Measurements from ENCODE around the gene PREX1. TPM values are rescaled to one million over a fixed set of nuclear protein-coding genes. Genes with fewer than 3 reads are reported as not detected.

The PREX1 gene
- total RNA-seq, 1 experiment from 2014 or later = 3.3 TPM

GRCh38 chr20:48772183-48772976, 55.4 kb downstream of the PREX1 start:
- H3K27ac ChIP-seq = no peak overlapping the region
- no peaks in the 10 kb centered on the region for H3K4me1 ChIP-seq (replicated peaks; ENCODE audit: insufficient read depth)
- DNase-seq = no peak
- peaks cover 7% of the 10 kb centered on the region; the same call in 1 of the 2 replicates for H3F3A ChIP-seq (ENCODE audit: insufficient read depth, low read depth)
- intact Hi-C loops (cut with micrococcal nuclease; ENCODE audit: unreplicated experiment) = no loop called here
- no peaks in the 10 kb centered on the region for H4K20me1 ChIP-seq (ENCODE audit: insufficient read depth)
- no peak overlapping the region for H3K4me2 ChIP-seq
- ChIA-PET CTCF (no interaction called here), POLR2A (ENCODE audit: unreplicated experiment) (interaction anchor here (0.6 kb wide), 1 partner anchor 948 kb away, joined by 3 read pairs; no protein-coding TSS in a partner anchor)
- TF ChIP-seq, protein P1, sequence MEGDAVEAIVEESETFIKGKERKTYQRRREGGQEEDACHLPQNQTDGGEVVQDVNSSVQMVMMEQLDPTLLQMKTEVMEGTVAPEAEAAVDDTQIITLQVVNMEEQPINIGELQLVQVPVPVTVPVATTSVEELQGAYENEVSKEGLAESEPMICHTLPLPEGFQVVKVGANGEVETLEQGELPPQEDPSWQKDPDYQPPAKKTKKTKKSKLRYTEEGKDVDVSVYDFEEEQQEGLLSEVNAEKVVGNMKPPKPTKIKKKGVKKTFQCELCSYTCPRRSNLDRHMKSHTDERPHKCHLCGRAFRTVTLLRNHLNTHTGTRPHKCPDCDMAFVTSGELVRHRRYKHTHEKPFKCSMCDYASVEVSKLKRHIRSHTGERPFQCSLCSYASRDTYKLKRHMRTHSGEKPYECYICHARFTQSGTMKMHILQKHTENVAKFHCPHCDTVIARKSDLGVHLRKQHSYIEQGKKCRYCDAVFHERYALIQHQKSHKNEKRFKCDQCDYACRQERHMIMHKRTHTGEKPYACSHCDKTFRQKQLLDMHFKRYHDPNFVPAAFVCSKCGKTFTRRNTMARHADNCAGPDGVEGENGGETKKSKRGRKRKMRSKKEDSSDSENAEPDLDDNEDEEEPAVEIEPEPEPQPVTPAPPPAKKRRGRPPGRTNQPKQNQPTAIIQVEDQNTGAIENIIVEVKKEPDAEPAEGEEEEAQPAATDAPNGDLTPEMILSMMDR (conservative IDR thresholded peaks at IDR 0.05) = no peak
- no peak for TF ChIP-seq EZH2 (IDR thresholded peaks at IDR 0.05; ENCODE audit: low read depth)
- no TSS peak for BruUV-seq (replicated peaks)
- H3K79me2 ChIP-seq (ENCODE audit: low read depth) = no peaks in the 10 kb centered on the region
- no peaks in the 10 kb centered on the region for H3K27me3 ChIP-seq (ENCODE audit: insufficient read depth, low read depth)
- H3K9me3 ChIP-seq (ENCODE audit: insufficient read depth, low read depth) = no peaks in the 10 kb centered on the region
- no peaks in the 10 kb centered on the region for H3K9me2 ChIP-seq (ENCODE audit: insufficient read depth)
- no peak overlapping the region for H3K4me3 ChIP-seq
- H3K36me3 ChIP-seq (ENCODE audit: low read depth) = no peaks in the 10 kb centered on the region
- H2AFZ ChIP-seq = no peak overlapping the region

DNA sequence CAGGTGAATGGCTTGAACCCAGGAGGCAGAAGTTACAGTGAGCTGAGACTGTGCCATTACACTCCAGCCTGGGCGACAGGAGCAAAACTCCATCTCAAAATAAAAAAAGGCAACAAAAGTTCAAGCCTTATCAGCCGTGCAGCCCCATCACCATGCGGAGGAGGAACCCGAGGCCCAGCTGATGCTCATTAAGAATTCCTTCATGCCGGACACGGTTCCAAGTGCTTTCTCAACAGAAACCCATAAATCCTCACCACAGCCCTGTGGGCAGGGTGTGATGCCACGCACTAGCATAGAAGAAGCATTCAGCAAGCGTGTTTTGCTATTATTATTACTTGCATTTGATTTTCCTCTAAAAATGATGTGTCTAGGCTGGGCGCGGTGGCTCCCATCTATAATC, 56.3 kb downstream of the PREX1 start:
- no peaks in the 10 kb centered on the region for H3K9me2 ChIP-seq (ENCODE audit: insufficient read depth)
- H3K27ac ChIP-seq = no peak overlapping the region
- no peak overlapping the region for H2AFZ ChIP-seq
- ChIA-PET CTCF (no interaction called here), POLR2A (ENCODE audit: unreplicated experiment) (no interaction called here)
- H3K79me2 ChIP-seq (ENCODE audit: low read depth) = no peaks in the 10 kb centered on the region
- H3K4me2 ChIP-seq = no peak overlapping the region
- H3K9me3 ChIP-seq (ENCODE audit: insufficient read depth, low read depth) = no peaks in the 10 kb centered on the region
- no peaks in the 10 kb centered on the region for H3K4me1 ChIP-seq (replicated peaks; ENCODE audit: insufficient read depth)
- intact Hi-C loops (cut with micrococcal nuclease; ENCODE audit: unreplicated experiment) = loop anchor here (1.0 kb wide), 1 partner anchor 14 kb away; no protein-coding TSS in a partner anchor
- no peak for DNase-seq
- BruUV-seq (replicated peaks) = no TSS peak
- H3K27me3 ChIP-seq (ENCODE audit: insufficient read depth, low read depth) = no peaks in the 10 kb centered on the region
- H3K4me3 ChIP-seq = no peak overlapping the region
- no peaks in the 10 kb centered on the region for H4K20me1 ChIP-seq (ENCODE audit: insufficient read depth)
- TF ChIP-seq, protein P1 (conservative IDR thresholded peaks at IDR 0.05) = no peak
- no peak for TF ChIP-seq EZH2 (IDR thresholded peaks at IDR 0.05; ENCODE audit: low read depth)
- H3K36me3 ChIP-seq (ENCODE audit: low read depth) = no peaks in the 10 kb centered on the region
- peaks cover 7% of the 10 kb centered on the region; the same call in 1 of the 2 replicates for H3F3A ChIP-seq (ENCODE audit: insufficient read depth, low read depth)

DNA sequence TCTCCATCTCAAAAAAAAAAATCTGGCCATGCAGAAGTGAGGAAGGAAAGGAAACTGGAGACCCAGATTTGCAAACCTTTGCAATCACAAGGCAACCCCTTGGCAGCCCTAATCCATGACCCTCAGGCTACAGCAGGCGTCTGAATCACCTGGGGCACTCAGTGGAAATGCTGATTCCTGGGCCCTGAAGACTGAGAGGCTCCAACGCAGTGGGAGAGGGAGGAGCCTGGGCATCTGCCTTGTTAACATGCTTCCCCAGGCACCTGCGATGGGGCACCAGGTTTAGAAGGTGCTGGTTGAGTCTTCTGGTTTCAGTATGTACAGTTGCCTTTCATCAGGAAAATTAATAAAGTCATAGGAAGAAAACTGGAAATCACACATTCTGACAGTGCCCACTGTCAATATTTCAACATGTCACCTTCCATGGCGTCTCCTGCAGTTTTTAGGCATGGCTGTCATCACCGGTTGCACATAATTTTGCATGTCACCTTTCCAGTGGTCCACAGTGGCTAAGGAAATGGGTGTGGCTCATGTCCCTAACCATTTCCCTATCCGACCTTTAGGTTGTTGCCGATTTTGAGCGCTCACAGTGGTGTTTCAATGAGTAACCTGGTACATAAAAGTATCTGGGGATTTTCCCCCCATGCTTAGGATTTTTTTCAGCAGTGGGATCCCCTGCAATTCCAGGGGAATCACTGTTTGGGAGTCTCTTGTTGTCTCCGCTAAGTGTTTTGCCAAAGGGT, 56.9 kb downstream of the PREX1 start:
- intact Hi-C loops (cut with micrococcal nuclease; ENCODE audit: unreplicated experiment) = loop anchor here (1.0 kb wide), 1 partner anchor 14 kb away; no protein-coding TSS in a partner anchor
- no peak overlapping the region for H3K4me2 ChIP-seq
- CTCF ChIA-PET = no interaction called here
- no peaks in the 10 kb centered on the region for H3K9me2 ChIP-seq (ENCODE audit: insufficient read depth)
- no peaks in the 10 kb centered on the region for H3K36me3 ChIP-seq (ENCODE audit: low read depth)
- no peak overlapping the region for H2AFZ ChIP-seq
- H3K4me1 ChIP-seq (replicated peaks; ENCODE audit: insufficient read depth) = no peaks in the 10 kb centered on the region
- BruUV-seq (replicated peaks) = no TSS peak
- no peaks in the 10 kb centered on the region for H4K20me1 ChIP-seq (ENCODE audit: insufficient read depth)
- DNase-seq = no peak
- H3K79me2 ChIP-seq (ENCODE audit: low read depth) = no peaks in the 10 kb centered on the region
- no peak overlapping the region for H3K27ac ChIP-seq
- peaks cover 7% of the 10 kb centered on the region; the same call in 1 of the 2 replicates for H3F3A ChIP-seq (ENCODE audit: insufficient read depth, low read depth)
- TF ChIP-seq EZH2 (IDR thresholded peaks at IDR 0.05; ENCODE audit: low read depth) = no peak
- TF ChIP-seq, protein P1 (conservative IDR thresholded peaks at IDR 0.05) = no peak
- H3K27me3 ChIP-seq (ENCODE audit: insufficient read depth, low read depth) = no peaks in the 10 kb centered on the region
- no peak overlapping the region for H3K4me3 ChIP-seq
- POLR2A ChIA-PET (ENCODE audit: unreplicated experiment) = no interaction called here
- H3K9me3 ChIP-seq (ENCODE audit: insufficient read depth, low read depth) = no peaks in the 10 kb centered on the region

Measured in PC-9 (cell line).